Sigmoid colon (tissue), 7 donors: Measurements from ENCODE around the gene S100A2. TPM values are rescaled to one million over a fixed set of nuclear protein-coding genes. Genes with fewer than 3 reads are reported as not detected.

Experiments used
- DNase-seq: peaks from one replicate; pipeline ENCODE4 v3.0.0-alpha.2; 2019
- H3K27ac ChIP-seq, 4 donors: fragments of 200-600 bp; sonication (generic); one replicate each; pipeline ENCODE4 v1.5.1; 2016 to 2019; ENCODE audit warnings: mild to moderate bottlenecking in 1 of 4
- H3K27me3 ChIP-seq, 3 donors: fragments of 200-600 bp; sonication (generic); one replicate each; pipeline ENCODE4 v1.5.1; 2019; ENCODE audit warnings: mild to moderate bottlenecking in 1 of 3
- H3K36me3 ChIP-seq, 4 donors: fragments of 200-600 bp; sonication (generic); one replicate each; pipeline ENCODE4 v1.5.1; 2016 to 2019
- H3K4me1 ChIP-seq, 4 donors: fragments of 200-600 bp; sonication (generic); one replicate each; pipeline ENCODE4 v1.5.1; 2017 to 2019
- H3K4me3 ChIP-seq, 4 donors: fragments of 200-600 bp; sonication (generic); one replicate each; pipeline ENCODE4 v1.5.1; 2017 to 2019; ENCODE audit warnings: mild to moderate bottlenecking in 2 of 4, moderate library complexity in 1 of 4
- H3K9me3 ChIP-seq, 4 donors: fragments of 200-600 bp in 3 of 4; sonication (generic) in 3 of 4; one replicate each; pipeline versions ENCODE4 v1.5.1 to v1.6.1; 2013 to 2019
- EP300 ChIP-seq, 4 donors: sonication (generic); formaldehyde crosslinking; IDR thresholded peaks; one replicate each; pipeline ENCODE4 v1.6.1; 2017; ENCODE audit warnings: antibody characterized with exemption in 4 of 4
- POLR2A ChIP-seq, 2 donors: fragments of 450-650 bp; IDR thresholded peaks; one replicate each; pipeline ENCODE4 v1.6.1; 2016; ENCODE audit warnings: antibody characterized with exemption in 2 of 2, mild to moderate bottlenecking in 2 of 2, moderate library complexity in 2 of 2
- POLR2AphosphoS5 ChIP-seq, 4 donors: sonication (generic); formaldehyde crosslinking; IDR thresholded peaks; one replicate each; pipeline ENCODE4 v1.6.1; 2017; ENCODE audit warnings: antibody characterized with exemption in 4 of 4
- WGBS, 2 donors: extraction: QIAGEN DNeasy Blood & Tissue Kit; methylation state at CpG; one replicate each; pipeline ENCODE4 v1.1.7; 2013; 5-methylcytosine and 5-hydroxymethylcytosine counted together
- intact Hi-C: fragments of 100-400 bp; cut with DNase I; formaldehyde crosslinking; loops from one replicate; pipeline ENCODE4 v1.15.1; 2023
- polyA plus RNA-seq, 3 donors: library from polyadenylated mRNA; stranded (reverse); fragments of 200-250 nt; gene quantifications; one replicate each; pipeline ENCODE4 v1.2.3, GENCODE V29; 2013
- total RNA-seq, 4 donors: library from RNA; depleted of rRNA; stranded (reverse); fragments of >200 nt; gene quantifications; one replicate each; pipeline ENCODE4 v1.1.0, GENCODE V29; 2016
- TF ChIP-seq, protein P1 (sequence below), 4 experiments: fragments of 450-650 bp in 3 of 4; fragments of 200-600 bp in 1 of 4; IDR thresholded peaks; one replicate each; pipeline ENCODE4 v1.5.1; 2016 to 2019; ENCODE audit warnings: antibody characterized with exemption in 4 of 4, mild to moderate bottlenecking in 3 of 4, moderate library complexity in 2 of 4
- donor health status: healthy with polysubstance abuse.
- donor health status: Bipolar disorder and iron deficiency.
- donor health status: healthy.

S100A2 gene
- total and polyA plus RNA-seq, 7 donors: 0.68 to 16.2 (median 1.8) TPM; not detected in 2

DNA sequence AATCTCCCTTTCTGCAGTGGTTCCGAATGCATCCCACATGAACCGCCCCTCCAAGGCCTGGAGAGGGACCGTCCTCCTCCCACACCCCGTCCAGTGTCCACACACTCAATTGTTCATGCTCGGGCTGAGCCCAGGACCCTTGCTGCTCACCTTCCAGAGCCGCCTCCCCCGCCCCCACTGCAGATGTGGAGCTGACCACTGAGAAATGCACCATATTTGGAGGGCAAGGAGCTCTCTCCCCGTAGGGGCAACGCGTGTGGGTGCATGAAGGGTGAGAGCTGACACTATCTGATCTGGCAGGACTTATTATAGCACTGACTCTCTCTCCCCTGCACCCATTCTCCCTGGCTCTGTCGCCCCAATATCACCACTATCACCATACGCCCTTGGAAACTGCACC, 12.5 kb downstream of the S100A2 start:
- H3K4me1 ChIP-seq: peaks cover 0 to 39% (median 33%) of the 10 kb centered on the region in 4 donors
- WGBS, 2 donors: 94 to 95% methylated on average over 12 of the region's 12 CpGs
- DNase-seq: peak; percentile 60

DNA sequence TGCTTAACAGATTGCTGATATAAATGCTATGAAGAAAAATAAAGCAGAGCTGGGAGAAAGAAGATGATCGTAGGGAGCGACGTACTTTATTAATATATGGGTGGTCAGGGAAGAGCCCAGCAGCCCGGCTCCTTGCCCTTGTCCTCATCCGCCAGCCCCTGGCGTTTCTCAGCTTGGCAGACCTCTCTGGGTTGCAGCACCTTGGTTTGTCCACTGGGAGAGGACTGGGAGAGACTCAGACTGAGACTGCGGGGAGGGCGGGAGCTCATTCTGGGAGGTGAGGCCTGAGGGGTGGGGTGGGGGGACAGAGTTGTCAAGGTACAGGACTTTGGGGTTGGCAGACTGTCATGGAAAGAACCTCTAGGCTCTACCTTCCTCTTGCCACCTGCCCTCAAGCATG, 13.3 kb downstream of the S100A2 start:
- no peak for TF ChIP-seq EP300 (IDR thresholded peaks at IDR 0.05)
- TF ChIP-seq POLR2A (IDR thresholded peaks at IDR 0.05): no peak
- TF ChIP-seq POLR2AphosphoS5 (IDR thresholded peaks at IDR 0.05): no peak
- TF ChIP-seq, protein P1, sequence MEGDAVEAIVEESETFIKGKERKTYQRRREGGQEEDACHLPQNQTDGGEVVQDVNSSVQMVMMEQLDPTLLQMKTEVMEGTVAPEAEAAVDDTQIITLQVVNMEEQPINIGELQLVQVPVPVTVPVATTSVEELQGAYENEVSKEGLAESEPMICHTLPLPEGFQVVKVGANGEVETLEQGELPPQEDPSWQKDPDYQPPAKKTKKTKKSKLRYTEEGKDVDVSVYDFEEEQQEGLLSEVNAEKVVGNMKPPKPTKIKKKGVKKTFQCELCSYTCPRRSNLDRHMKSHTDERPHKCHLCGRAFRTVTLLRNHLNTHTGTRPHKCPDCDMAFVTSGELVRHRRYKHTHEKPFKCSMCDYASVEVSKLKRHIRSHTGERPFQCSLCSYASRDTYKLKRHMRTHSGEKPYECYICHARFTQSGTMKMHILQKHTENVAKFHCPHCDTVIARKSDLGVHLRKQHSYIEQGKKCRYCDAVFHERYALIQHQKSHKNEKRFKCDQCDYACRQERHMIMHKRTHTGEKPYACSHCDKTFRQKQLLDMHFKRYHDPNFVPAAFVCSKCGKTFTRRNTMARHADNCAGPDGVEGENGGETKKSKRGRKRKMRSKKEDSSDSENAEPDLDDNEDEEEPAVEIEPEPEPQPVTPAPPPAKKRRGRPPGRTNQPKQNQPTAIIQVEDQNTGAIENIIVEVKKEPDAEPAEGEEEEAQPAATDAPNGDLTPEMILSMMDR (IDR thresholded peaks at IDR 0.05): no peak
- no peaks in the 10 kb centered on the region for H3K9me3 ChIP-seq
- H3K27ac ChIP-seq: peak overlapping the region in 1 of 4 donors; percentile 69
- peaks cover 0 to 47% (median 41%) of the 10 kb centered on the region in 4 donors for H3K4me1 ChIP-seq
- H3K27me3 ChIP-seq: no peaks in the 10 kb centered on the region
- intact Hi-C loops: no loop called here
- no peaks in the 10 kb centered on the region for H3K36me3 ChIP-seq
- H3K4me3 ChIP-seq: no peak overlapping the region
- no peak for DNase-seq
- WGBS, 2 donors: 87 to 94% methylated on average over 8 of the region's 8 CpGs

More for the DNA sequence above, 12.5 kb downstream of the S100A2 start:
- Histone ChIP-seq H3K9me3 (no peaks in the 10 kb centered on the region), H3K4me3 (no peak overlapping the region), H3K36me3 (no peaks in the 10 kb centered on the region), H3K27ac (peak overlapping the region in 3 of 4 donors; percentile 65 to 70 (median 69)), H3K27me3 (no peaks in the 10 kb centered on the region)
- intact Hi-C loops: no loop called here
- TF ChIP-seq POLR2AphosphoS5 (IDR thresholded peaks at IDR 0.05): no peak
- TF ChIP-seq, protein P1 (IDR thresholded peaks at IDR 0.05): no peak
- TF ChIP-seq POLR2A (IDR thresholded peaks at IDR 0.05): no peak
- no peak for TF ChIP-seq EP300 (IDR thresholded peaks at IDR 0.05)

GRCh38 chr1:153550827-153551500, 14.7 kb downstream of the S100A2 start:
- Histone ChIP-seq H3K36me3 (no peaks in the 10 kb centered on the region), H3K27me3 (no peaks in the 10 kb centered on the region), H3K4me1 (peaks cover 0 to 60% (median 55%) of the 10 kb centered on the region in 4 donors), H3K9me3 (no peaks in the 10 kb centered on the region), H3K4me3 (no peak overlapping the region), H3K27ac (peak overlapping the region in 2 of 4 donors; percentile 90)
- intact Hi-C loops: loop anchor here (2.0 kb wide), 1 partner anchor 14 kb away; the partner anchor contains the start of gene S100A2
- 66% methylated on average over 10 of the region's 10 CpGs for WGBS, 2 donors
- TF ChIP-seq, protein P1 (IDR thresholded peaks at IDR 0.05): no peak
- TF ChIP-seq POLR2AphosphoS5 (IDR thresholded peaks at IDR 0.05) (no peak), POLR2A (IDR thresholded peaks at IDR 0.05) (no peak), EP300 (IDR thresholded peaks at IDR 0.05) (no peak)
- no peak for DNase-seq

DNA sequence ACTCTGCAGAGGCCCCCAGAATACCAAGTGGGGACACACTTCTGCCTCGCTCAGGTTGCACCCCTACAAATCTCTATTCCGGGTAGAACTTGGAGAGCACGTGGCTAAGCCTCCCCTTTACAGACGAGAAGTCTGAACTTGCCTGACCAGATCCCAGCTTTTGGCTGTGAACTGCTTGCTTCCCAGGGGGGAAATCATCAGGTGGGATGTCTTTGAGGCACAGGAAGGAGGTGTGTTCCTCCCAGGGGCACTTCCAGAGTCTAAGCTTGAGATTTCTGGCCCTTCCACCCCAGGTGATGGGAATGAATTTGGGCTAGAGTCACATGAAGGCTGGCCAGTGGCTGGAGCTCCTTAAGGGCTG, 15.3 kb downstream of the S100A2 start:
- H3K27me3 ChIP-seq: no peaks in the 10 kb centered on the region
- H3K4me1 ChIP-seq: peaks cover 0 to 66% (median 61%) of the 10 kb centered on the region in 4 donors
- H3K36me3 ChIP-seq: no peaks in the 10 kb centered on the region
- H3K27ac ChIP-seq: peak overlapping the region in 2 of 4 donors; percentile 90
- intact Hi-C loops: loop anchor here (2.0 kb wide), 1 partner anchor 14 kb away; the partner anchor contains the start of gene S100A2
- no peak overlapping the region for H3K4me3 ChIP-seq
- DNase-seq: no peak
- H3K9me3 ChIP-seq: no peaks in the 10 kb centered on the region
- WGBS, 2 donors: 92 to 94% methylated on average over 4 of the region's 4 CpGs
- TF ChIP-seq POLR2A (IDR thresholded peaks at IDR 0.05): no peak
- no peak for TF ChIP-seq EP300 (IDR thresholded peaks at IDR 0.05)
- TF ChIP-seq POLR2AphosphoS5 (IDR thresholded peaks at IDR 0.05): no peak
- TF ChIP-seq, protein P1 (IDR thresholded peaks at IDR 0.05): no peak
